ENCODE data around the gene LRP10. TPM values are rescaled to one million over a fixed set of nuclear protein-coding genes. Genes with fewer than 3 reads are reported as not detected.
A peak's percentile ranks its signal among the peaks of the same experiment; 100 is the strongest.

Gene LRP10
- total RNA-seq, 3 donors from 2014 or later (not counting 1 experiment from before 2014, with no cell fraction given) = 97.8 to 118 (median 102) TPM

- Mint-ChIP-seq H3K9me3 (no peaks in the 10 kb centered on the region), H3K27ac (peak overlapping the region in 1 of 2 donors; percentile 35), H3K27me3 (ENCODE audit: low read depth in 2 of 2) (no peaks in the 10 kb centered on the region), H3K4me1 (peaks cover 0 to 15% of the 10 kb centered on the region in 2 donors), H3K36me3 (peaks cover 6% of the 10 kb centered on the region), H3K4me3 (no peak overlapping the region)
- no peaks in the 10 kb centered on the region for H3K27me3 ChIP-seq (ENCODE audit: control insufficient read depth, insufficient read depth, low read length)
- no peaks in the 10 kb centered on the region for H3K4me1 ChIP-seq (ENCODE audit: control insufficient read depth, insufficient read depth, low read length)
- intact Hi-C loops (cut with micrococcal nuclease) = no loop called here
- 94% methylated on average over 5 of the region's 5 CpGs for WGBS (ENCODE audit: insufficient coverage)
- no peak overlapping the region for H3K27ac ChIP-seq (ENCODE audit: low read length)
- peaks cover 10% of the 10 kb centered on the region for H3K36me3 ChIP-seq (ENCODE audit: control insufficient read depth, insufficient read depth, low read length)
- H3K9me3 ChIP-seq (ENCODE audit: control insufficient read depth, insufficient read depth, low read length) = no peaks in the 10 kb centered on the region
- DNase-seq (no peak), ATAC-seq (no peak)
- TF ChIP-seq CTCF (IDR thresholded peaks at IDR 0.05) = no peak
- H3K4me3 ChIP-seq (ENCODE audit: low read length) = no peak overlapping the region
Observed at GRCh38 chr14:22896356-22896755, 24.8 kb downstream of the LRP10 start.

GRCh38 chr14:22896760-22897159 is 25.2 kb downstream of the LRP10 start:
- DNase-seq = no peak
- intact Hi-C loops (cut with micrococcal nuclease) = no loop called here
- Histone ChIP-seq H3K27me3 (ENCODE audit: control insufficient read depth, insufficient read depth, low read length) (no peaks in the 10 kb centered on the region), H3K36me3 (ENCODE audit: control insufficient read depth, insufficient read depth, low read length) (peaks cover 14% of the 10 kb centered on the region), H3K4me1 (ENCODE audit: control insufficient read depth, insufficient read depth, low read length) (no peaks in the 10 kb centered on the region), H3K9me3 (ENCODE audit: control insufficient read depth, insufficient read depth, low read length) (no peaks in the 10 kb centered on the region), H3K4me3 (ENCODE audit: low read length) (no peak overlapping the region), H3K27ac (ENCODE audit: low read length) (no peak overlapping the region)
- no peaks in the 10 kb centered on the region for H3K9me3 Mint-ChIP-seq
- H3K4me1 Mint-ChIP-seq = peaks cover 0 to 15% of the 10 kb centered on the region in 2 donors
- no peak for ATAC-seq
- H3K27me3 Mint-ChIP-seq (ENCODE audit: low read depth in 2 of 2) = no peaks in the 10 kb centered on the region
- H3K27ac Mint-ChIP-seq = peak overlapping the region in 1 of 2 donors; percentile 35
- H3K36me3 Mint-ChIP-seq = peaks cover 10% of the 10 kb centered on the region
- H3K4me3 Mint-ChIP-seq = no peak overlapping the region
- no peak for TF ChIP-seq CTCF (IDR thresholded peaks at IDR 0.05)
- WGBS (ENCODE audit: insufficient coverage) = 90% methylated on average over 3 of the region's 3 CpGs

GRCh38 chr14:22897357-22897756 is 25.8 kb downstream of the LRP10 start:
- Mint-ChIP-seq H3K4me3 (no peak overlapping the region), H3K4me1 (peaks cover 0 to 15% of the 10 kb centered on the region in 2 donors), H3K9me3 (no peaks in the 10 kb centered on the region), H3K27me3 (ENCODE audit: low read depth in 2 of 2) (no peaks in the 10 kb centered on the region), H3K36me3 (peaks cover 16% of the 10 kb centered on the region), H3K27ac (no peak overlapping the region)
- intact Hi-C loops (cut with micrococcal nuclease) = no loop called here
- ATAC-seq = no peak
- H3K9me3 ChIP-seq (ENCODE audit: control insufficient read depth, insufficient read depth, low read length) = no peaks in the 10 kb centered on the region
- H3K4me1 ChIP-seq (ENCODE audit: control insufficient read depth, insufficient read depth, low read length) = no peaks in the 10 kb centered on the region
- 100% methylated on average over 1 of the region's 1 CpG for WGBS (ENCODE audit: insufficient coverage)
- no peak overlapping the region for H3K4me3 ChIP-seq (ENCODE audit: low read length)
- no peaks in the 10 kb centered on the region for H3K27me3 ChIP-seq (ENCODE audit: control insufficient read depth, insufficient read depth, low read length)
- H3K36me3 ChIP-seq (ENCODE audit: control insufficient read depth, insufficient read depth, low read length) = peaks cover 20% of the 10 kb centered on the region
- no peak for TF ChIP-seq CTCF (IDR thresholded peaks at IDR 0.05)
- no peak overlapping the region for H3K27ac ChIP-seq (ENCODE audit: low read length)
- no peak for DNase-seq
